ENCODE measurements around the gene UQCC5. TPM values are rescaled to one million over a fixed set of nuclear protein-coding genes. Genes with fewer than 3 reads are reported as not detected.

Gene UQCC5
- total RNA-seq, 1 experiment from 2014 or later, result 4.2 TPM

GRCh38 chr3:52552089-52552488, 15.7 kb downstream of the UQCC5 start:
- in situ Hi-C loops (cut with HindIII; ENCODE audit: low sequenced_read_pairs), result no loop called here
- DNase-seq (ENCODE audit: low spot score), result no peak

DNA sequence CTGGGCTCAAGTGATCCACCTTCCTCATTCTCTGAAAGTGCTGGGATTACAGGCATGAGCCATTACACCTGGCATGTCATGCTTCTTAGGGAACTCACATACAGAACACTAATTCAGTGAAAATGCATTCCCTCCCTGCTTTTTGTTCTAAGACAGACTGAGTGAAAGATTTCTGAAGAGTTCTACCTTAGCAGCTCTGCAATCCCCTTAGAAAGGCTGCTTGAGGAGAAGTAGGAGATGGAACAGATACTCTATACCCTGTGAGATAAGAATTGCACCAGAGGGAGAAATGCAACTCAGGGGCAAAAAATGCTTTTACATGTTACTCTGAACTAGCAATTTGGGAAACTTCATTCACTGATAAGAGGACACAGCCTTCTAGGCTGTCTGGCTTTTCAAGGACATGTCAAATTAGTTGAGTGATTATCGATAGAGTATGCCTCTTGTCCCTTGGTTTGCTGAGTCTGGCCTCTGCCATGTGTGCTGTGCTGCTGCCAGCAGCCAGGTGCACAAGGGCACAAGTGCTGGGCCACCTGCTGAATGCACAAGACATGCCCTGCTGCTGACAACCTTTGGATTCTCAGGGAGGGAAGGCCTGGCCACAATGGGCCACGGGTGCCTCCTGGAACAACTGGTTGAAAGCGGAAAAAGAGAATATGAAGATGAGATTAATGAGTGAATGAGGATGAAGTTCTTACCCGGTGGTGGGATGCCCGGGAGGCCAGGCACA, 17.8 kb downstream of the UQCC5 start:
- peak; percentile 56 for DNase-seq (ENCODE audit: low spot score)
- in situ Hi-C loops (cut with HindIII; ENCODE audit: low sequenced_read_pairs), result no loop called here

DNA sequence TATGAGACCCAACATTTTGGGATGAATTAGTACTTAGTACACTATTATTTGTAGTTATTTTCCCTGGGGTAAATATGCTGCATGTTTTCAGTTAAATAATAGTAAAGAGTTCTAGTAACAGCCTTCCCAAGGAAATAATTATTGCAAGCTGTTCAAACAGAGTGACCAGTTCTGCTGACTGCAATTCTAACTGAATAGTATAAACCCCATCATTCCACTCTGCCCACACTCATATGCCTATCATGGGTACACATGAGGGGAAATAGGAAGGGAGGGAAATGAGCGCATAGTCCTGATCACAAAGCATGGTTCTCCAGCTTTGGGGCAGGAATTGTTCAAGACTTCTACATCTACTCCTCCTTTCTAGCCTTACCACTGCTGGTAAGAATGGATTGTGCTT, 18.7 kb downstream of the UQCC5 start:
- in situ Hi-C loops (cut with HindIII; ENCODE audit: low sequenced_read_pairs), result no loop called here
- DNase-seq (ENCODE audit: low spot score), result no peak

DNA sequence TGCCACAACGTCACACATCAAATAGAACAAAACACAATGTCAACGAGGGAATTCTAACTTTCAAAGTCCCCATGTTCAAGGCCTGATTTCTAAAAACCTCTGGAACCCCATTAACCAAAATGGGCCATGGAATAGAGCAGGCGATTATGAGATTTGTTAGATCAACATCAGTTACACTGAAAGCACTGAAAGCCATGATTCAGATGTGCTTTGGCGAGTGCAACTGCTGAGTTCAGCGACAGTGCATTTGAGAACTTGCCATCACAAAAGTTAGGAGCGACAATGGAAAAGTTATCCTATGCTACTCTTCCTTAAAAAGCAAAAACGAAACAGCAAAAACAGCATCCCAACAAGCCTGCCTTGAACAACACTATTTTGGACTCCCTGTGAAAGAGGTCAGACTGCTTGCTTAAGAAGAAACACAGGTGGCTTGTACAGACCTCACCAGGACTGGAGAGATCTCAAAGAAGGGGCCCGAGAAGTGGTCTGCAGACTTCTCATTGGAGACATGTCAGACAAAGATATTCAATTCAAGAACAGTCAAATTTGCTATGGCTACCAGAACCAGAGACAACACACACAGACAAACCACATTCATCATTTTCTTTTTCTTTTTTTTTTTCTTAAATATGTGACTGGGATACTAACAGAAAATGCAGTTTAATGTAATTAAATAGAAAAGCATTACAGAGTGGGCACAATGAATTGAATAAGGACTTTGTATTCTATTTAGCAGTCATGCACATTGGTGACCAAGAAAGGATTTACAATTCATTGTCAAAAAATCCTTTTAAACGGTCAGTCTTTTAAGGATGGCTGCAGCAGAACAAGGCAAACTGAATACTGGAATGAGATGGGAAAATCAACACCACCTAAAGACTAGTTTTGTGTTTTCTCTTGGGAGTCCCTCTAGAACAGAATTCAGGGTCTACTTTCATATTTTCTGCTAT, 20.9 kb downstream of the UQCC5 start:
- in situ Hi-C loops (cut with HindIII; ENCODE audit: low sequenced_read_pairs), result no loop called here
- no peak for DNase-seq (ENCODE audit: low spot score)

GRCh38 chr3:52558436-52558835, 22.0 kb downstream of the UQCC5 start:
- in situ Hi-C loops (cut with HindIII; ENCODE audit: low sequenced_read_pairs), result no loop called here
- DNase-seq (ENCODE audit: low spot score), result no peak

- no peak for DNase-seq (ENCODE audit: low spot score)
- in situ Hi-C loops (cut with HindIII; ENCODE audit: low sequenced_read_pairs), result no loop called here
These were observed 24.8 kb downstream of the UQCC5 start for GRCh38 chr3:52561028-52561747.

DNA sequence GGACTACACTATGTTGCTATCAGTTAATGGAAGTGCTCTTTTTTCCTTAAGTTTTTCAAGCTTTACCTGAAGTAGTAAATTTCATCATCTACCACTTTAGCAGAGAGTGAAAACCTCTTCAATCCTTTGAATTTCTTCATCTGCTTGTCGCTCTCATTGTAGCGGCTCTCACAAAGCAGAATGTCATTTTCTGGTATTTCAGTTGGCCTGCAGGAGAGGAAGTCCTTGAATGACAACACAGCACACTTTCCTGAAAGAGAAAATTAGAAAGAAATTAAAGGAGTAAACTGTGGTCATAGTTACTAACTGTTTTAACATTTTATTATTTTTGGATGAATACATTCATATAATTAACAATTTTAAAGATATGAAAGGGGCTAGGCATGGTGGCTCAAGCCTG, 27.6 kb downstream of the UQCC5 start:
- in situ Hi-C loops (cut with HindIII; ENCODE audit: low sequenced_read_pairs), result no loop called here
- no peak for DNase-seq (ENCODE audit: low spot score)

DNA sequence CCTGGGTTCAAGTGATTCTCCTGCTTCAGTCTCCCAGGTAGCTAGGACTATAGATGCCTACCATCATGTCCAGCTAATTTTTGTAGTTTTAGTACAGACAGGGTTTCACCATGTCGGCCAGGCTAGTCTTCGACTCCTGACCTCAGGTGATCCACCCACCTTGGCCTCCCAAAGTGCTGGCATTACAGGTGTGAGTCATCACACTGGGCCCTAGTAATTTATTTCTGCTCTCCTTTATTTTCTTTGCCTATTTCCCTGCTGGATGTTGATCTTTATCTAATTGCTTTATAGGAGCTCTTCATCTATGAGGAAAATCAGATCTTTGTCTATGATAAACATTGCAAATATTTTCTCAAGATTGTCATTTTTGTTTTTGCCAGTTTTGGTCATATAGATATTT, 31.7 kb downstream of the UQCC5 start:
- DNase-seq (ENCODE audit: low spot score), result no peak
- in situ Hi-C loops (cut with HindIII; ENCODE audit: low sequenced_read_pairs), result no loop called here

GRCh38 chr3:52570076-52570475, 33.7 kb downstream of the UQCC5 start:
- no peak for DNase-seq (ENCODE audit: low spot score)
- in situ Hi-C loops (cut with HindIII; ENCODE audit: low sequenced_read_pairs), result no loop called here

DNA sequence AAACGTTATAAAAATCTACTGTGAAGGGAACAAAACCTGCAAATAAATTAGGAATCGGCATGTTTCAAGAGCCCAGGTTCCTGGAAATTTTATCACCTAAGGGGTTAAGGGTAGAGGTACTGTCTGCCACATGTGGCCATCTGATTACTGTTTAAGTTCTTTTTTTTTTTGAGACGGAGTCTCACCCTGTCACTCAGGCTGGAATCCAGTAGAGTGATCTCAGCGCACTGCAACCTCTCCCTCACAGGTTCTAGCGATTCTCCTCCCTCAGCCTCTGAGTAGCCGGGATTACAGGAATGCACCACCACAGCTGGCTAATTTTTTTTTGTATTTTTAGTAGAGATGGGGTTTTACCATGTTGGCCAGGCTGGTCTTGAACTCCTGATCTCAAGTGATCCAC, 35.8 kb downstream of the UQCC5 start:
- no peak for DNase-seq (ENCODE audit: low spot score)
- in situ Hi-C loops (cut with HindIII; ENCODE audit: low sequenced_read_pairs), result no loop called here

DNA sequence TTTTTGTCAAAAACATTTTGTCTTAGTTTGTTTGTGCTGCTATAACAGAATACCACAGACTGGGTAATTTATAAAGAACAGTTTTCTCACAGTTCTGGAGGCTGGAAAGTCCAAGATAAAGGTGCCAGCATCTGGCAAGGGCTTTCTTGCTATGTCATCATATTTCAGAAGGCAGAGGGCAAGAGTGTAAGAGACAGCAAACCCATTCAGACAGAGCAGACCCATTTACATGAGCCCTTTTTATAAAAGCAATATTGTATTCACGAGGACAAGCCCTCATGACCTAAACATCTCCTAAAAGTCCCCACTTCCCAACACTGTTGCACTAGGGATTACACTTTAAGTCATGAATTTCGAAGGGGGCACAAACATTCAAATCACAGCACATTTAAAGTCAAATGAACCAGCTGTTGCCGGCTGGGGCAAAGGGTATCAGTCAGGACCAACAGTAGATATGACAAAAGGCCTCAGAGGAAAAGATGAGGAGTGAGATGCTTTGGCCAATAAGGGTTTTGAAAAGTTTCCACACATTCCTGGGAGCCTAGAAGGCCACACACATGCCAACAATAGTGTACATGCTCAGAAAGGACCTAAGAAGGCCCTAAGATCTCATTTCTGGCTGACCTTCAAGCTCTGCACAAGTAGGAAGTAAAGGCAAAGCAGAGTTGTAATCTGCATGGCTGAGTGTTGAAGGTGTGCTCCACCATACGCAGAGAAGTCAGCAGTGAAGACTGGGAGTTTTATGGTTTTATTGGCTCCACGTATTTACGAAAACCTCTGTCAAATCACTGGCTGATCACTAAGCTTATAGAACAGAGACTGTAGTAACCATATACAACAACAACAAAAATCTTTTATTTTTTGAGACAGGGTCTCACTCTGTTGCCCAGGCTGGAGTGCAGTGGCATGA, 37.9 kb downstream of the UQCC5 start:
- in situ Hi-C loops (cut with HindIII; ENCODE audit: low sequenced_read_pairs), result no loop called here
- no peak for DNase-seq (ENCODE audit: low spot score)

Other genes starting within 250 kb of the UQCC5 start
- 14.8 and 24.5 TPM in 2 replicates for gene GLYCTK, start 248.8 kb upstream of the UQCC5 start, total RNA-seq (2014; rRNA removed; shearing (Covaris generic))
- gene DNAH1, start 220.3 kb upstream of the UQCC5 start, total RNA-seq (2014; rRNA removed; shearing (Covaris generic)), result 1.2 and 2.5 TPM in 2 replicates
- gene BAP1, start 126.6 kb upstream of the UQCC5 start, total RNA-seq (2014; rRNA removed; shearing (Covaris generic)), result 149 and 194 TPM in 2 replicates
- 6.7 and 8.3 TPM in 2 replicates for gene PHF7, start 125.9 kb upstream of the UQCC5 start, total RNA-seq (2014; rRNA removed; shearing (Covaris generic))
- gene SEMA3G, start 91.5 kb upstream of the UQCC5 start, total RNA-seq (2014; rRNA removed; shearing (Covaris generic)), result 0.10 and 0.98 TPM in 2 replicates
- gene TNNC1, start 82.6 kb upstream of the UQCC5 start, total RNA-seq (2014; rRNA removed; shearing (Covaris generic)), result 86.7 and 117 TPM in 2 replicates
- 25.5 and 28.9 TPM in 2 replicates for gene NISCH, start 81.0 kb upstream of the UQCC5 start, total RNA-seq (2014; rRNA removed; shearing (Covaris generic))
- not detected in 2 replicates for gene STAB1, start 41.3 kb upstream of the UQCC5 start, total RNA-seq (2014; rRNA removed; shearing (Covaris generic))
- 36.9 and 53.2 TPM in 2 replicates for gene NT5DC2, start 2.7 kb upstream of the UQCC5 start, total RNA-seq (2014; rRNA removed; shearing (Covaris generic))
- 21.6 and 38.4 TPM in 2 replicates for gene PBRM1, start 149.3 kb downstream of the UQCC5 start, total RNA-seq (2014; rRNA removed; shearing (Covaris generic))
- 127 and 216 TPM in 2 replicates for gene GNL3, start 149.4 kb downstream of the UQCC5 start, total RNA-seq (2014; rRNA removed; shearing (Covaris generic))
- gene GLT8D1, start 169.2 kb downstream of the UQCC5 start, total RNA-seq (2014; rRNA removed; shearing (Covaris generic)), result 77.8 and 104 TPM in 2 replicates
- 80.3 and 99.9 TPM in 2 replicates for gene SPCS1, start 169.5 kb downstream of the UQCC5 start, total RNA-seq (2014; rRNA removed; shearing (Covaris generic))
- gene NEK4, start 234.3 kb downstream of the UQCC5 start, total RNA-seq (2014; rRNA removed; shearing (Covaris generic)), result 34.1 and 40.7 TPM in 2 replicates
- gene ITIH1, start 241.0 kb downstream of the UQCC5 start, total RNA-seq (2014; rRNA removed; shearing (Covaris generic)), result not detected in 2 replicates